Endodermal cell (in vitro differentiated cells): ENCODE data around the gene NCOA5. TPM values are rescaled to one million over a fixed set of nuclear protein-coding genes. Genes with fewer than 3 reads are reported as not detected.

Experiments
- DNase-seq: peaks from one replicate; pipeline ENCODE4 v3.0.0-alpha.2; 2017
- H3K27ac ChIP-seq: 2 replicates; pipeline ENCODE4 v1.5.1; 2013; ENCODE audit warnings: mild to moderate bottlenecking, low read depth, low read length, moderate library complexity
- H3K27me3 ChIP-seq: 2 replicates; pipeline ENCODE4 v1.6.1; 2013; ENCODE audit warnings: mild to moderate bottlenecking, low read length, moderate library complexity; ENCODE audit not compliant: insufficient read depth, control insufficient read depth, poor library complexity, severe bottlenecking
- H3K36me3 ChIP-seq: 2 replicates; pipeline ENCODE4 v1.7.0; 2013; ENCODE audit warnings: mild to moderate bottlenecking, low read length, moderate library complexity; ENCODE audit not compliant: control insufficient read depth, insufficient read depth
- H3K4me1 ChIP-seq: one replicate; pipeline ENCODE4 v1.7.0; 2013; ENCODE audit warnings: low read length; ENCODE audit not compliant: control insufficient read depth, insufficient read depth
- H3K4me3 ChIP-seq: 2 replicates; pipeline ENCODE4 v1.5.1; 2013; ENCODE audit warnings: mild to moderate bottlenecking, low read length, moderate library complexity
- H3K9ac ChIP-seq: 2 replicates; pipeline ENCODE4 v1.6.1; 2013; ENCODE audit warnings: mild to moderate bottlenecking, low read length, moderate library complexity; ENCODE audit not compliant: poor library complexity, severe bottlenecking; ENCODE audit errors: extremely low read depth
- H3K9me3 ChIP-seq: 2 replicates; pipeline ENCODE4 v1.6.1; 2013; ENCODE audit warnings: mild to moderate bottlenecking, low read length, moderate library complexity; ENCODE audit not compliant: control insufficient read depth
- H3K27ac Mint-ChIP-seq: 2 replicates; pipeline ENCODE4 v1.8.0; 2020; ENCODE audit warnings: mixed read lengths
- H3K27me3 Mint-ChIP-seq: 2 replicates; pipeline ENCODE4 v1.8.0; 2021; ENCODE audit warnings: mild to moderate bottlenecking, mixed read lengths; ENCODE audit not compliant: insufficient read depth
- H3K36me3 Mint-ChIP-seq: 2 replicates; pipeline ENCODE4 v1.8.0; 2020; ENCODE audit warnings: low read depth, mixed read lengths
- H3K4me1 Mint-ChIP-seq: 2 replicates; pipeline ENCODE4 v1.8.0; 2020; ENCODE audit warnings: mixed read lengths
- H3K4me3 Mint-ChIP-seq: 2 replicates; pipeline ENCODE4 v1.8.0; 2020; ENCODE audit warnings: mild to moderate bottlenecking, moderate library complexity, mixed read lengths
- H3K9me3 Mint-ChIP-seq: 2 replicates; pipeline ENCODE4 v1.8.0; 2020; ENCODE audit warnings: mild to moderate bottlenecking, mixed read lengths
- CTCF ChIP-seq: fragments of 200-600 bp; sonication (generic); conservative IDR thresholded peaks from 2 replicates; pipeline ENCODE4 v1.5.0; 2021; ENCODE audit warnings: antibody characterized with exemption, mild to moderate bottlenecking
- WGBS, 2 experiments: methylation state at CpG; one replicate each; pipeline versions ENCODE4 v1.1.5 to v1.1.7; 2013; ENCODE audit warnings: missing lambda C conversion rate in 2 of 2, mixed read lengths in 1 of 2; ENCODE audit not compliant: insufficient coverage in 1 of 2, insufficient read length in 1 of 2; 5-methylcytosine and 5-hydroxymethylcytosine counted together
- total RNA-seq, 2 donors: library from RNA; stranded (reverse); fragmentation: NEBNext Ultra II Directional in 1 of 2; extraction: Animal tissue kit (Norgen Biotek cat#: 25700) in 1 of 2; gene quantifications; 2 replicates in 1 of 2; 3 replicates in 1 of 2; pipeline ENCODE4 v1.2.1, GENCODE V29; 2021

Gene NCOA5
- total RNA-seq, 2 donors from 2014 or later: 19.3 to 28.7 TPM

GRCh38 chr20:46126440-46127056 lies 36.8 kb upstream of the NCOA5 start:
- Histone ChIP-seq H3K27me3 (peaks cover 28% of the 10 kb centered on the region), H3K36me3 (no peaks in the 10 kb centered on the region), H3K9me3 (no peaks in the 10 kb centered on the region), H3K27ac (no peak overlapping the region), H3K9ac (no peak overlapping the region), H3K4me1 (no peaks in the 10 kb centered on the region), H3K4me3 (no peak overlapping the region)
- H3K27me3 Mint-ChIP-seq: peaks cover 21% of the 10 kb centered on the region
- no peak for DNase-seq
- H3K4me3 Mint-ChIP-seq: no peak overlapping the region
- no peaks in the 10 kb centered on the region for H3K4me1 Mint-ChIP-seq
- peaks cover 4% of the 10 kb centered on the region for H3K36me3 Mint-ChIP-seq
- TF ChIP-seq CTCF: no peak
- WGBS, 2 experiments: 75 to 88% methylated on average over 4 to 5 of the region's 5 CpGs
- no peaks in the 10 kb centered on the region for H3K9me3 Mint-ChIP-seq
- H3K27ac Mint-ChIP-seq: no peak overlapping the region

- H3K9me3 ChIP-seq: no peaks in the 10 kb centered on the region
- WGBS, 2 experiments: 91 to 93% methylated on average over 7 to 11 of the region's 11 CpGs
These were observed 33.9 kb upstream of the NCOA5 start for GRCh38 chr20:46123482-46124245.

More at GRCh38 chr20:46123482-46124245, 33.9 kb upstream of the NCOA5 start:
- no peak overlapping the region for H3K27ac Mint-ChIP-seq
- DNase-seq: peak; percentile 17
- no peak for TF ChIP-seq CTCF
- no peaks in the 10 kb centered on the region for H3K9me3 Mint-ChIP-seq
- H3K4me1 Mint-ChIP-seq: no peaks in the 10 kb centered on the region
- no peaks in the 10 kb centered on the region for H3K27me3 ChIP-seq
- no peak overlapping the region for H3K4me3 ChIP-seq
- H3K36me3 Mint-ChIP-seq: peaks cover 4% of the 10 kb centered on the region
- no peak overlapping the region for H3K9ac ChIP-seq
- no peaks in the 10 kb centered on the region for H3K4me1 ChIP-seq
- H3K36me3 ChIP-seq: no peaks in the 10 kb centered on the region
- H3K4me3 Mint-ChIP-seq: no peak overlapping the region
- peaks cover 3% of the 10 kb centered on the region for H3K27me3 Mint-ChIP-seq
- no peak overlapping the region for H3K27ac ChIP-seq
